Endometrial microvascular endothelial cells (primary cell): ENCODE data around the gene ALDH8A1. TPM values are rescaled to one million over a fixed set of nuclear protein-coding genes. Genes with fewer than 3 reads are reported as not detected.

ENCODE experiments used
- in situ Hi-C: cut with HindIII; loops from 2 replicates; pipeline ENCODE4 v1.10.0; 2017; ENCODE audit warnings: low sequenced_read_pairs, low pct_unique_long_range_greater_than_20kb; ENCODE audit errors: inconsistent ontology term
- total RNA-seq: library from RNA; depleted of rRNA; stranded (reverse); fragments of >200 nt; gene quantifications from one replicate; pipeline ENCODE4 v1.2.3, GENCODE V29; 2015; ENCODE audit errors: inconsistent ontology term

Gene ALDH8A1
- total RNA-seq, 1 donor from 2014 or later: not detected

DNA sequence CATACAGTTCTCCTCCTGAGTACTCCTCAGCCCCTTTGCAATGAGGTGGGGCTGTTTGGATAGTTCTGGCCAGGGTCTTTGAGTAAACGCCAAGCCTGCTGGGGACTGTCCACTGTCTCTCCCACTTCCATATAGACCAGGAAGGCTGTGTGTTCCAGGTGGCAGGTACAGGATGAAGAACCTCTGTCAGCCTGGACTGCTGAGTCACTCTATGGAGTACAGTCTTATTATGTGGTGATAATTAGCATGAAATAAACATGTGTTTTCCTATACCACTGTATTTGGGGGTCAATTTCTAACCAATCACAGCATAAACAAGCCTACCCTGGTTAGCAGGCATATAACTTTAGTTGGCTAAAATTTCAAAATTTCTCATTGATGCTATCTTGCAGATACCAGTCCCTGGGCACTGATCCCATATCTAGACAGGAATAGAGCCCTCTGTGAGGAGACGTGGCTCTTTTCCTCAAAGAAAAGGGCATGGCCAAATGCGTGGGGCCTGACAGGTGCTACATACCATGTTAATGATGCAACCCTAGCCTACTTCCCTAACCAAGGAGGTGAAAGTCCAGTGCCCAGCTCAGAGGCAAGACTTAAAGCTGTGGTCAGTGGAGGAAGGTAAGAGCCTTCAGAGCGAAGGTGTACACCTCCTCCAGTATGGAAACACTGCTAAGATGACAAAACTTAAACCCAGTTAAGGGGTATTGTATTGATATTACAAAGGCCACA lies 4.5 kb upstream of the ALDH8A1 start:
- in situ Hi-C loops: no loop called here

DNA sequence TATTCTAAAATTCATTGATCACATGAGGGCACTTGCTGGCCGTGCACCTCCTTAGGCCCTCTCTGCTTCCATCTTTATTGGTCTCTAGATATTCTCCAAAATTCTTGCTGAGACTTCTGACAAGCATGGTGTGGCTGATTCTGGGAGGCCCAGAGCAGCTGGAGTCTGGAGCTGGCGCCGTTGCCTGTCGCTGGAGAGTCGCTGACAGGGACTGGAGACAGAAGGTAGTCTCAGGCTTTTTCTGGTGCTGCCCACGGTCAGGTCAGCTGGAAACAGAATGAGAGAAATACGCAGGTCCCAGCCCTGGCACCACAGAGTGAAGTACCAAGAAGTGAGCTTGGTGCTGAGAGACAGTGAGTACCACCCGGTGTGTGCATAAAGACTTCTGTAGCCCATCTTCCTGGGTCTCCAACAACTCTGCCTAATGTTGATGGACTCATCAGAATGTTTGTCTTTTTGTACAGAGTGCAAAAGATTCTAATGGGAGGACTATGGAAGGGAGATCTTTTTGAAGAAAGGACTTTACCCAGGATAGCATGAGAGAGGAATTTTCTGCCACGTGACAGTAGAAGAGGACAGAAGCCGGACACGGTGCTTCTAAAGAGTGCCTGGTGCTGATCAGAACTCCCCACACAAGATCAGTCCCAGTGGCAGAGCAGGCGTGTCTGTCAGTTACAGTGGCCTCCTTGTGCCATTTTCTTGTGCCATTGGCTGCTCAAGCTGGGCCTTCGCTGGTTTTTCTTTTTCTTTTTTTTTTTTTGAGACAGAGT lies 1.8 kb upstream of the ALDH8A1 start:
- in situ Hi-C loops: no loop called here

DNA sequence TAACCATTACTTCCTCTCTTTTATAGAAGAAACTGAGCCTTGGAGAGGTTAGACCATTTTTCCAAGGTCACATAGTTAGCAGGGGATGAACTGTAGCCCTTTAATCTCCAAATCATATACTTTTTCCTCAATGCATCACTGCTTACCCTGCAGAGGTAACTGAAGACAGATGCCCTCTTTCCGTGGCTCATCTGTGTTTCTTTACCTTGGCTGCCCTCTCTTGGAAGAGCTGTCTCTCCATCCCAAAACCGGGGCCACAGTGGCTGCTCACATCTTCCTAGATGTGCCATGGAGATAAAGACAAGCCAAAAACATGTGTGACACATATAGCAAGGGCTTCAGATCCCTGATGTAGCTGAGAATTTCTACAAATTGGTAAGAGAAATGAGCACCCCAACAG lies 581 bp upstream of the ALDH8A1 start:
- in situ Hi-C loops: no loop called here

DNA sequence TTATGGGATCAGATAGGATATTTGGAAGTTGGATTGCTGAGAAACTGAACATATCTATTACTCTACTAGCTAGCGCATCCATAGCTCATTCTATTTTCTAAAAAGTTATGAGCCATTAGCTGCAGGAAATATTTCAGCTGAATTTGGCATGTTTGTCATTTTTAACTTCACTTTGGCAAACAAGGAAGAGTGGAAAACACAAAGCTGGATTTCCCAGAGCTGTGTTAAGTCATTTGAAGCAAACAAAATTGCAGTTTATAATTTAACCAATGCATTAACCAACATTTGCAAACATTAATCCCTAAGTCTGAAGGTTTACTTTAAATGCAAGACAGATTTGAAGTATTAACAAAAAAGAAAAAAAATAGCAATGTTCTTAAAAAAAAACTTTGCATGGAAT lies 1.2 kb downstream of the ALDH8A1 start:
- in situ Hi-C loops: no loop called here

DNA sequence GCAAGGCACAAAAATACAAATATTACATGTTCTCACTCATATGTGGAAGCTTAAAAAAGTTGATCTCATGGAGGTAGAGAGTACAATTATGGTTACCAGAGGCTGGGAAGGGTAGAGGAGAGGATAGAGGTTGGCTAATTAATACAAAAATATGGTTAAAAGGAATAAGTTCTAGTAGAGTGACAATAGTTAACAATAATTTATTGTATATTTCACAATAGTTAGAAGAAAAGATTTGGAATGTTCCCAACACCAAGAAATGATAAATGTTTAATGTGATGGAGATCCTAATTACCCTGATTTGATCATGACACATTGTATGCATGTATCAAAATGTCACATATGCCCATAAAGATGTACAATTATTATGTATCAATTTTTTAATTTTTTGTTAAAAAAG lies 1.8 kb downstream of the ALDH8A1 start:
- in situ Hi-C loops: no loop called here

DNA sequence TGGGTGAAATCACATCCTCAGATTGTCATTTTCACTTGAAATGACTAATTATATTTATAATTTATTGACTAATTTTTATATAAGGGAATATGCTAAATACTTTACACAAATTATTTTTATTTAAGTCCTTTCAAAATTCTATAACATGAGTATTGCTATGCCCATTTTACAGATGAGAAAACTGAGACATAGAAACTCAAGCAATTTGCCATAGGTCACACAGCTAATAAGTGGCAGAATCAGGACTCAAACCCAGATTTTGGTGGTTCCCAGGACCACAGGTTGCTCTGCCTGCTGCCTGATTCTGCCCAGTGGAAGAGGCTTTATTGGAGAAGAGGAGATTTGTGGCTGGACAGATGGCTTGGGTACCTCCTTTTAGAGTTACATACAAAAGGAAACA lies 4.9 kb downstream of the ALDH8A1 start:
- in situ Hi-C loops: no loop called here

- in situ Hi-C loops: no loop called here
These were observed 6.3 kb downstream of the ALDH8A1 start for GRCh38 chr6:134943522-134944111.

DNA sequence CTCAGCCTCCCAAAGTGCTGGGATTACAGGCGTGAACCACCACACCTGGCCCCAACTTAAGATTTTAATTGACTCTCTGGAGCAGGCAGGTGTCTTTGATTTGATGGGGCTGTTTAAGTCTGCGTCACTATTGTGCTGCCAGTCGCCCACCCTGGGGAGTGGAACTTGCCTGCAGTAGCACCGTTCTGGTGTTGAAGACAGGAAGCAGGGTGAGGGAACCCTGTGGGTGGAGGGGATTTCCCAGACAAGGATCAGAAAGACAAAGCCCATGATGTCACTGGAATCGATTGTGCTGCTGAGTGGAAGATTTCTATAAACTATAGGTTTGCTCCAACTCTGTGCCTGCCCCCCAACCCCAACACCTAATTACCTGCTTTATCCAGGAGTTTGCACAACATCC lies 11.0 kb downstream of the ALDH8A1 start:
- in situ Hi-C loops: no loop called here

- in situ Hi-C loops: no loop called here
These were observed 12.5 kb downstream of the ALDH8A1 start for GRCh38 chr6:134937426-134937825.

GRCh38 chr6:134936931-134937330 lies 13.0 kb downstream of the ALDH8A1 start:
- in situ Hi-C loops: no loop called here

- in situ Hi-C loops: no loop called here
These were observed 13.4 kb downstream of the ALDH8A1 start for GRCh38 chr6:134936476-134936875.

DNA sequence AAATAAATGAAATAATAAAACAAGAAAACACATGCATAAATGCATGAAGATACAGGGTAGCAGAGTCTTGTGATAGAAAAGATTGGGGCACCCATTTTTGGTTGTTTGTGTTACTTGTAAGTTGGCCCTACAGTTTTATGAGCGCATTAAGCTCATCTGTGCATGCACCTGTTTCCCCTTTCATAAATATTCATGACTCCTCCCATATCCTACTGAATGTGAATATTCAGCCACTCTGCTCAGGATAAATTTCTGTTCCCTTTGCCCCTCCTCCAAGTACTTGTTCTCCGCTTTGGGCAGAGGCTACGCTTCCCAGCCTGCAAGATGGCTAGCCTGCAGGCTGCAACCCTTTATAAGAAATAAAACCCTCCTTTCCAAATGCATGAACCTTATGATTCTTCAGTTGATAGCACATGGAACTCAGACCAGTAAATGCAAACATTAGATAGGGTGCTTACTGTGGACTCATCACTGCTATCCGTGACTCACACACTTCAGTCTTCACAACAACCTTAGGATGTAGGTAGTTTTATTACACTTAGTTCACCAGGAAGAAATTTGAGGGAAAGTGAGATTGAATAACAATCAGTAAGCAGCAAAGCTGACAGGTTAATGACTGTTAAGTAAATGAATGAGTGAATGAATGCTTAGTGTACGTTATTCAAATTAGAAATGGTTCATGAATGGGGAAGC lies 15.0 kb downstream of the ALDH8A1 start:
- in situ Hi-C loops: no loop called here

DNA sequence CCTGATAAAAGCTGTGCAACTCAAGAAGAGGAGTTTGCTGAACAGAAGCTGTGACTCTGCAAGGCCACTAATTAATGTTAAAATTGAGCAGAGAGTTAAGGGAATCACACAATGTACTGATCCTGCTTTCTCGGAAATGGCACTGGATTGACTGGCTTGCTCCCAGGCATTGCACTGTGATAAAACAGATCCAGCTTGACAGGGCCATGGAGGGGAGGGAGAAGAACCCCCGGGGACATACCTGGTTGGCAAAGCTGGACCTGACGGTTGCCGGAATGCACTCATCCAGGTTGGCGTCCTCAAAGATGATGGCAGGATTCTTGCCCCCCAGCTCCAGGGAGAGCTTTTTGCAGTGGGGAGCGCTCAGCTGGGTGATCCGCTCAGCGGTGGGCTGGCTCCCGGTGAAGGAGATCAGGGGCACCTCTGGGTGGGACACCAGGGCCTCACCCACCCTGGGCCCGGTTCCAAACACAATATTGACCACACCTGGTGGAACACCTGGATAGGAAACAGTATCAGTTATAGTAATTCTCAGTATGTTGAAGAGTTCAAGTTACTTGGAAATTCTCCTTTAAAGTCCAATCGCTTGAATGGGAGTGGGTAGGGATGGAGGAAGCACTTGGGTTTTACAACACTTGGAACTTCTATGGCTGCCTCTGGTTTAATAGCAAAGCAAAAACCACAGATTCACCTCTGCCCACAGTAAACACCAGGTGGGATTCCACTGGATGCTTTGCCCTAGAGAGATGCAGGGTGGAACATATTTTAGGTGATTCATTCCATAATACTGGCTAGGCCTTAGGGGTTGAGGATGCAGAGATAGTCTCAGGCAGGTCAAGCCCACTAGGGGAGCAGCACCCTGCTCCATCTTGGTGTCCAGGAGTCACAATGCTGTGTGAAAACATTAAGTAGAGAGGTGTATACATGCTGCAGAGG lies 17.1 kb downstream of the ALDH8A1 start:
- in situ Hi-C loops: no loop called here

GRCh38 chr6:134932098-134932497 lies 17.8 kb downstream of the ALDH8A1 start:
- in situ Hi-C loops: no loop called here

- in situ Hi-C loops: no loop called here
These were observed 19.4 kb downstream of the ALDH8A1 start for GRCh38 chr6:134930463-134930862.

DNA sequence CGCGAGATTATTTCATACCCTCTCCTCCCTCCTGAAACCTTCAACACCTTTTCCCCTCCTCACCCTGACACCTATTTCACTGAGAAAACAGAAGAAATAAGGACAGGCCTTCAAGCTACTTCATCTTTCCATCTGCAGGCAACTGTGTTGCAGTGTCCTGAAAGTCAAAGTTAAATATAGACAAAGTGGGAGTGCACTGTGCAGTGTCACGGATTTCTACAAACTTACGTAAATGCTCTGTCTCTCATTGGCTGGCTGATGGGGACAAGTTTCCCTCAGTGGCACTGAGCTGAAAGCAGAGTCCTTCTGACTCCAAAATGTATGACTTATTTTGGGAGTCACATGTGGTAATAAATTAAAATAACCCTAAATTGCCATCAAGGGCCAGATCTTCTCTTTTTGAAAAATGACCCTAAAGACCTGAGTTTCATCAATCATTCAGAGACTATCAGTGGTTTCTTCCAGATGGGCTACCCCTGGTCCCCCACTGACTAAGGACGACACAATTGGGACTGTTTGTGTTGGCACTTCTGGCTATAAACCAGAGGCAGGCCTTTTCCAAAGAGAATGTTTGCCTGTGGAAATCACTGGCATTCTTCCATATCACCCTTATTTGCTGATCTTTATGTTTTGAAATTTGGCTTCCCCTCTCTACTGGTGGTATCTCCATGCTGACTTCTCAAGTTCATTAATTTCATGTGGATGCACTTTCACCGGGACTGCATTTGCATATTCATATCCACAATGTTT lies 21.6 kb downstream of the ALDH8A1 start:
- in situ Hi-C loops: no loop called here

DNA sequence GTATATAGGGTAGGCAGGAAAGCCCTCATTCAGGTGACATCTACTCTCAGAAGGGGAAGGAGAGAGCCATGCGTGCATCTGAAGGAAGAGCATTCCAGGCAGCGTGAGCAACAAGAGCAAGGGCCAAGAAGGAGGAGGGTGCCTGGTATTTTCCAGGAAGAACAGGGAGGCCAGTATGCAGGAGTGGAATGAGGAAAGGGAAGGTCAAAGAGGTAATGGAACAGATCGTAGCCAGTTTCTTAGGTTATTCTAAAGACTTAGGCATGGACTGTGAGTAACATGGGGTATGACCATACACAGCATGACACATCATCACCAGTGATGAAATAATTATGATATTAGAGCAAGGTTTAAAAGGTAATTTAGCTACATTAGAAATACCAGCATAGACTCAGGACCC lies 24.1 kb downstream of the ALDH8A1 start:
- in situ Hi-C loops: no loop called here

DNA sequence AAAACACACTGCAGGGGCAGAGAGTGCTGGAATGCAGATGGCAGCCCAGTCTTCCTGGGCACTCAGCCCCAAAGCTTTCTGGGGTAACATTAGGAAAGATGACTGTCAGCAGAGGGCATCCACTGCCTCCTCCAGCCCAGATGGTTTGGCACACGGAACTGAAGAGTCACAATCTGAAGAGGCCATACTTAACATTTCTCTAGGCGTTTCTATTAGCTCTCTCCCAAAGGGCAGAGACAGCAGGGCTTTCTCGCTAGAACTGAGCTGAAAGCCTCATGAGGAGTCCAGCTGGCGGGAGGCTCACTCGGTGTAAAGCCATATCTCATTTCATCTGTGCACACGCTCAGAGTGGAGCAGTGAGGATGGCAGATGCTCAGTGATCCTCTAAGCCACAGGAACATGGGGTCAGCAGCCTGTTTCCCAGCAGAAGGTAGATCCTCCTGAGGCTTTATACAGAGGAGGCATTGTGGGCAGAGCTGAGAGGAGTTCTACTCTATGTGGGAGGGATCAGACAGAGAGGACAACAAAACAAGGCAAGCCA lies 28.1 kb downstream of the ALDH8A1 start:
- in situ Hi-C loops: no loop called here
